IPS DF 19.7 (cell line): ENCODE results near the gene DOCK9.

ENCODE experiments used
- DNase-seq: peaks from one replicate; pipeline ENCODE4 v3.0.0-alpha.2; 2013; ENCODE audit warnings: low read depth, low spot score

Gene DOCK9

DNA sequence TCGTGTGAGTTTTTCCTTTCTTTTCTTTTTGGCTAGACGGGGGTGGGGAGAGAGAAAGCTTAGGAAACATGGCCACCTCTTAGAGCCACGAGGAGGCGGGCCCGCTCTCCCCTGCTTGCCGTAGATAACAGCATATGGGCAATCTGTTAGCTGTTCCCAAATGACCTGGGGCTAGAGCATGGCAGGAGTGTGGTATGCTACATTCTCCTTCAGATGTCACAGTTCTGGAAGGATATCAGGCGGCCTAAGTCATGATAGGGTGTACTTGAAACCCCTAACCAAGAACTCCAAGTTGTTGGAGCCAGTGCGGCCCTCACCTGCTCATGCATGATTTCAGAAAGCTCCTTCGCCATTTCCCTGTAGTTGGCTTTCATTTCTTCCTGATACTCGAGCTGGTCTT, 181.1 kb downstream of the DOCK9 start:
- DNase-seq = no peak

DNA sequence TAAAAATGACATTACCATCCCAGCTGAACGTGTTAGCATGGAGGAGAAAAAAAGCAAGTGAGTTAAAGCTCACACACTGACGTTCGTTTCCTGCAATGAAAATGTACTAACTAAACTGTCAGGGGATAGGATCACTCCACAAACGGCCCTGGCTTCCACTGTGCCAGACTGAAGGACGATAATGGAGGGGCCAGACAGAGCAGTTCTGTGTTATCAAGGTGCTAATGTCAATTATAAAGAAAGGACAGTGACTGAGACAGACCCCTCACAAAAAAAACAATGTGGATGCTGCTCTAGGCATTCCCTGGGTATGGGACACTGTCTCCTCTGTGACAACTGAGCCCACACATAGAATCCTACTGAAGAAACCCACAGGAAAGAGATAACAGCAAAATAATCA, 181.7 kb downstream of the DOCK9 start:
- DNase-seq = no peak

DNA sequence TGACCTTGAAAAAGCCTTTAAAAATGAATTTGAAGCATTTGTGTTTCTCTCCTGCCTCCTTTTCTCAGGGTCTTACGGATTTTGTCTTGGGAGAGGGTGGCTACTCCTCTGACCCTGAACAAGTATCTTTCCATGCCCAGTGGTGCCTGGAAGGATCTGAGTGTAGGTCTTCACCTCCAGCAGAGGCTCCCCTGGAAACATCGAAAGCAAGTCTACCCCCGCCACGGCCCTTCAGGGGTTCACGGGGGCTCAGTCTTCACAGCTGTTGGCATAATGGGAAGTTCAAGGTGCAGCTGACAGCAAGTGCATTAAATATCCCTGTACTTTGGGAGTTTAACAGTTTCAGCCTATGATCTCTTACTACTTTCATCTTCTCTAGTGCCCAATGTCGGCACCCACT, 182.6 kb downstream of the DOCK9 start:
- DNase-seq = no peak

DNA sequence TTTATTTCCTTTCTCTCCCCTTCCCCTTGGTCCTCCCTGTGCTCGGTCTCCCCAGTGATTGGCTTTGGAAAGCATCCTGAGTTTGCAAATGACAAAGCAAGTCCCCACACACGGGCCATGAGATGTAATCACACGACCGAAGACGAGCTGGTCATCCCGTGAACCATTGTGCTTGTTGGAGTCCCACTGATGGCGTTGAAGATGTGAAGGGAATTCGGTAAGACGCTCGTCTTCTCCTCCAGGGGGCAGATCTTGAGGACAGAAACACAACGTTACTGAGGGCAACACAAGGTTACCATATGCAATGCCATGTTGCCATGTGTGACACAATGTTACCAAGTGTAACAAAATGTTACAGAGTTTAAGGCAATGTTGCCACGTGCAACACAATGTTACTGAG, 183.4 kb downstream of the DOCK9 start:
- DNase-seq = no peak

DNA sequence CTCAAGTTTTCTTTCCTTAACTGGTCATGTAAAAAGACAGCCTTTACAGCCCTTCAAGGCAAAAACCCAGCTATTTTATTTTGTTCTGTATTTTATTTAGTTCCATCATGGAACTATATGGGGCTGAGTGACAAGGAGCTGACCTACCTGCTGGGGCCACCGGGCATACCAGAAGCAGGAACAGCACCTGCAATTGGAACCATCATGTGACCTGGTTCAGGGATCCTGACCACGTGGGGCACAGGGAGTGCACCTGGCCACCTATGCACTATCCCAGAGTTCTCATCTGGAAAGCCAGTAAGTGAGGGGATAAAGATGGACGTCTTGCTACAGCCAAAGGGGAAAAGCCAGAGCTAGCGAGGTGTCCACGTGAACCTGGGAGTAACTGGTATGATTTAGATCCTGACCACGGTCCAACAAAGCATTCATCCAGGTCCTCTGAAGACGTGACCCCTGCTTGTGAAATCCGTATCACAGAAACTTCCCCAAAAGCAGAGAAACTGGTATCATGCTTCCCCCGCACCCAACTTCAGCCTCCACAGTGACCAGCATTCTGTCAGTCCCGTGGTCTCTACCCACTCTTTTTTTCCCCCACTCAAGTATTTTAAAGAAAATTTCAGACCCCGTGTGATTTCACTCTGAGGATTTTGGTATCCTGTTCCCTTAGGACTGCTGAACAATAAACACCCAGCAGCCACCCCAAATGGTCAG, 184.9 kb downstream of the DOCK9 start:
- no peak for DNase-seq

DNA sequence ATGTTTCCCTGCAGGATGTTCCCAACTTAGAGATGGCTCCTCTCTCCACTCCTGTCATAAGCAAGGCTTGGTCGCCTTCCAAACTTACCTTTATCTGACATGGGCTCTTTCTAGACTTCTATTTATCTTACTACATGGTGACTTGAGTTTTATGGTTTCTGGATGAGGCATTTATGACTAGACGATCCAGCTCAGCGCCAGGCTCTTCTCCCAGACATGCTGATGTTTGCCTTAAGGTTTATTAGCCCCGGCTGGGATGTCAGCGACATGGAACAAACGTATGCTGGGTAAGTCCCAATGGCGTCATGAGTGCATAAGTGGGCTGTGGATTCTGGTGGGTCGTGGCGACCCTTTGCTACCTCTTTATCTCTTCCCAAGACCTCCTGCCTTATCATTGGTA, 185.5 kb downstream of the DOCK9 start:
- DNase-seq = no peak

DNA sequence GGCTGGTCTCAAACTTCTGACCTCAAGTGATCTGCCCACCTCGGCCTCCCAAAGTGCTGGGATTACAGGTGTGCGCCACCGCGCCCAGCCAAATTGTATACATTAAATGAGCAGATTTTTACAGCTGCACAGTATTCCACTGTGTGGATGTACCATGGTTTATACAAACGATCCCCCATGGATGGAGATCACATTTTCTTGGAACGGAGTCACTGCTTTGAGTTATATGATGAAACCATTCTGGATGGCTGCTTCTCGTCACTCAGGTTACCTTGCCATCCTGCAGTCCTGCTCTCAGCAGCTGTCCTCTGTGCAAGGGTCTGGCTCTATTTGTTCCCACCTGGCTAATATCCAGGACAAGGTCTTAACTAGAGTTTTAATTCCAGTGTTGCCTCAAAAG, 186.3 kb downstream of the DOCK9 start:
- no peak for DNase-seq

DNA sequence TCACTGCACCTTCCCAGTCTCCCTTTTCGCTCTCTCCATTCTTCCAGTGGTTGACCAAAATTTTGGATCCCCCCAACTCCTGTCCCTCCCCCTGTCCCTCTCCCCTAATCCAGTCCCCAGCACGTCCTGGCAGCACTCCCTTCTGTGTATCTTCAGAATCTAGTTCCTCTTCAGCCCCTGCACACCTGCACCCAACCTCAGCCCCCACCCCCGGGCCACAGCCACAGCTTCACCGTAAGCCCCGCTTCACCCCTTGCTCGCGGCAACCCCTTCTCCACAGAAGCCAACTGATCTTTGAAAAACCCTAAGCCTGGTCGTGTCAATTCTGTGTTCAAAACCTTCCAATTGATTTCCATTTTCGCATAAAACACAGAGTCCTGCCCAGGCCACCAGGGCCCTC, 189.9 kb downstream of the DOCK9 start:
- no peak for DNase-seq

DNA sequence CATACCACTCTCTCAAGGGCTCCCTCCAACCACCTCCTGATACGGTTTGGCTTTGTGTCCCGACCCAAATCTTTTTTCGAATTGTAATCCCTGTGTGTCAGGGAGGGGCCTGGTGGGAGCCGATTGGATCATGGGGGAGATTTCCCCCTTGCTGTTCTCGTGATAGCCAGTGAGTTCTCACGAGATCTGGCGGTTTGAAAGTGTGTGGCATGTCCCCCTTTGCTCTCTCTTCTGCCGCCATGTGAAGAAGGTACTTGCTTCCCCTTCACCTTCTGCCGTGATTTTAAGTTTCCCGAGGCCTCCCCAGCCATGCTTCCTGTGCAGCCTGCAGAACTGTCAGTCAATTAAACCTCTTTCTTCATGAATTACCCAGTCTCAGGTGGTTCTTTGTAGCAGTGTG, 190.7 kb downstream of the DOCK9 start:
- DNase-seq = no peak

DNA sequence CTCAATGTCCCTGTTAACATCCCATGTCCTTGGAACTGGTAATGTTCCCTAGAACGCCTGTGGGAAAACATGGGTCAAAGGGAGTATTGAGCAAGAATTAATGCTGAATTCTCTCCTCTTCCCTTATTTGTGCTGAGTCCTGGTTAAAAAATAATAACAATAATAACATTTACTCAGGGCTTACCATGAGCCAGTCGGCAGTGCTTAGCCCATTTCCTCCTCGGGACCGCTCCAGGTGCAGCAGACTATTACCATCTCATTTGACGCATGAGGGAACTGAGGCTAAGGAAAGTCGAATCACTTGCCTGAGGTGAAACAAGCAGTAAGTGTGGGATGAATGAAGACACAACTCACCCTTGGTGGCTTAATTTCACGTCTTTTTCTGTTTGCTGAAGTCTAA, 191.8 kb downstream of the DOCK9 start:
- no peak for DNase-seq

DNA sequence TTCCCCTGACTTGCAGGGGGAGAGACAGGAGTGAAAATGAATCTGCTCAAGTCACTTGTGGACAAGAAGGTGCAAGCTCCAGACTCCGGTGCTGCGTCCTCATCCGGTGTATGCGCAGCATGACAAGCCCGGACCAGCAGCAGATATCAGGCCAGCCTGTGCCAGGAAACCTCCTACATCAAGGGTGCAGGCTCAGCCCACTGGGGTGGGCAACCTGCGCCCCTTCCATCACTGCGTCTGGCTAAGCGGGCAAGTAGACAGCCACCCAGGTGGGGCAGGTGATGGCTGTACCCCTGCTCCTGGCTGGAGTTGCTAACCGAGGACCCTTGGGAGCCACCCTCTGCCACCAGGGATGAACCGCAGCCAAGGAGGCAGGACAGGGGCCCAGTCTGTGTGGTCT, 192.5 kb downstream of the DOCK9 start:
- no peak for DNase-seq

DNA sequence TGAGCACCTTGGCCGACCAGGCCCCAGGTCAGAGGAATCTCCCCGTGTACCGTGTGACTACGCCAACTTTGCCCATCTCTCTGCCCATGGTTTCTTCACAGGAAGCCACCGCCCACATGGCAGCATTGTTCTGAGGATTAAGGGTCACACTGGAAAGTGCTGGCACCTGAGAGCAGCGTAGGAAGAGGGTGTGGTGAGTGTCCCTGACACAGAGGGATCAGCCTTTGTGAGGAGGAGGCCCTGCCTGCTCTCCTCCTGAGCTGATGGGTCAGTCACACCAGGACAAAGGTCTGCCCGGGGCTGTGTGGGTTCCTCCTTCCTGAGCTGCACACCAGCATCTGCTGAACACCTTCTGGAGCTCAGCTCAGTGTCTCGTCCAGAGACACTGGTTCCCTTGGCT, 193.2 kb downstream of the DOCK9 start:
- DNase-seq = no peak

DNA sequence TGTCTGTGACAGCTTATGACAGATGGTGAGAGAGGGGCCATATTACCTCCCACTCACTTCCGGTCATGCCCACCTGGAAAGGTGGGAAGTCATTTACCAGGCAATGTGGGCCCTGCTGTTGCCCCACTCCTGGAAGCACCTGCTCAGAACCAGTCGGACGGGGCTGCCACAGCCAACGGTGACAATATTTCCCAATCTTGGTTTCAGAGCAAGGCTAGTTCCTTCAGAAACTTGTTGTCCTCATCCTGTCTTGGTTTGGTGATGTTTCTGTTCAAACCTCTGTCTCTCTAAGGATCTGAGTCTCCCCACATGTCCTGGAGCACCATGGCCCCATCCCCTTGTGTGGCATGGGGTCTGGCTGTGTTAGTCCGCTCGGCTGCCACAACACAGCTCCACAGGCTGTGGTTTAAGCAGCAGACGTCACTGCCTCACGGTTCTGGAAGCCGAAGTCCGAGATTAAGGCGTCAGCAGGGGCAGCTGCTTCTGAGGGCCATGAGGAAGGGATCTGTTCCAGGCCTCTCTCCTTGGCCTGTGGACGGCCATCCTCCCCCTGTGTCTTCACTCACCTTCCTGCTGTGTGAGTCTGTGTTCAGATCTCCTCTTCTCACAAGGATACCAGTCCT, 193.9 kb downstream of the DOCK9 start:
- no peak for DNase-seq

DNA sequence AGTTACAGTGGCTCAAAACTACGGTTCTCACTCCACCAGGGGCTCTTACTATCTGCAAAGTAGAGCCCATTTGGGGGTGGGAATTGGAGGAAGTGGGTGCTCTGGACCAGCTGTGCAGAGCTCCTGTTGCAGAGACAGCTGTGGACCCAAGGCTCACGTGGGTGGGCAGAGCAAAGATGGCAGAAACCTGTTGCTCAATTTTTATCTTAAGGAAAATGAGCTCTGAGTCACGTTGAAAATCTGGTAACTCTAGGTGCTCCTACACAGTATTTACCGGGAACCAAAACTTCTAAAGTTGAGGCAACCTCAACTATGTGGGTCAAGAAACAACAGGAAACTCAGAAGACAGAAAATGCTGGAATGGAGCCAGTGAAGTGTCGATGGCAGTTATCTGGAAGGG, 195.2 kb downstream of the DOCK9 start:
- DNase-seq = no peak

DNA sequence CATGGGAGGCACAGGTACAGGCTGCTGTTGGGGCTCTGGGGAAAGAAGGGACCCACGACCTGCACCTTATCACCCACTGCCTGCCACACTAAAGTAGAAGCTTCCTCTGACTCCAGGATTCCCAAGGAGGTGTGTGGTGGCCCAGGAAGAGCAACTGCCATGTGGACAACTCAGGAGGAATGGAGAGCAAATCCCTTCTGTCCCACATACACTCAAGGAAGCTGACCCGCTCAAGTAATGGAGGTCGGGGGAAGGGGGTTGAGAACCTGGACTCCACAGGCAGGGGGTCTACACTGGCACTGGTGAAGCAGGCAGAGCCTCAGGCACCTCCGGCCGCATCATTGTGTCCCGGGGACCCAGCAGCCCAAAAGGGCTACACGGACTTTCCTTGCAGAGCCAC, 196.0 kb downstream of the DOCK9 start:
- no peak for DNase-seq

DNA sequence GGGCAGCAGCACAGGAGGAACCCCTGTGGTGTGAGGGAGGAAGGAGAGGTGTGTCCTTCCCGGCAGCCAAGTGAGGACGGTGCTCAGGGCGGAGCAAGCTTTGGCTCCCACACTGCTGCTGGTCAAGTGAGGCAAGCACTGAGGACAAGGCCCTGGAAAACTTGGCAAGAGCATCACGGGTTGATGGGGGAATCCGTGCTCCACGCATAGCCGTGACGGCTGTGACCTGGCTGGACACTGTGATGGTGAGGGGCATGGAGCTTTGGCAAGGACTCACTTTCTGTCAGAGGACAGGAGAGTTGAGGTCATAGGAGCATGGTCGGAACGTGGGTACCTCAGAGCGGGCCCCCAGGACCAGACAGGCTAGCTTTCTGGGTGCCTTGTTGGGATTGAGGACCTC, 196.4 kb downstream of the DOCK9 start:
- no peak for DNase-seq

DNA sequence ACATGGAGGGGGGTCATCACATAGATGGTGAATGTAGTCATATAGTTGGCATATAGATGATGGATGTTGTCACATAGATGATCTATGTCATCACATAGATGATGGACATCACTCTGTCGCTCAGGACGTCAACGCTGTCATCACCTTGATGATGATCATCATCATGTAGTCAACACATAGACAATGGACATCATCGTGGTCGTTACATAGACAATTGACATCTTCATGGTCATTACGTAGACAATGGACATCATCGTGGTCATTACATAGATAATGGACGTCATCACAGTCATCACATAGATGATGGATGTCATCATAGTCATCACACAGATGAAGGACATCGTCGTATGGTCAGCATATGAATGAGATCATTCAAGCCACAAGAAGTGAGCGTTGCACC, 196.8 kb downstream of the DOCK9 start:
- no peak for DNase-seq

DNA sequence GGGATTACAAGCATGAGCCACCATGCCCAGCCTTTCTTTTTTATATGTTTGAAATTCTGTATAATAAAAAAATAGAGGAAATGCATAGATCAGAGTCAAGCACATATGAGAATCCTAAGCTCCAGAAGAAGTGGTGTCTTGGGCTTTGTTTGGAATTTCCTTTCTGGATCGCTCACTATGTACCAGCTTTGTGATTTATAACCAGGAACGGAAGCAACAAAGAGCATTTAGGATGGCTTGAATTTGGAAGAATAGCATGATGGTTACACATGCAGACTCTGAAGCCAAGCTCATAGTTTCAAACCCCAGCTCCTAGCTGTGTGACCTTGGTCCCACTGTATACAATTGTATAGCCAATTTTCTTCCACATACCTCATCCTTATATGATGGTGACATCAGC, 197.4 kb downstream of the DOCK9 start:
- DNase-seq = no peak

DNA sequence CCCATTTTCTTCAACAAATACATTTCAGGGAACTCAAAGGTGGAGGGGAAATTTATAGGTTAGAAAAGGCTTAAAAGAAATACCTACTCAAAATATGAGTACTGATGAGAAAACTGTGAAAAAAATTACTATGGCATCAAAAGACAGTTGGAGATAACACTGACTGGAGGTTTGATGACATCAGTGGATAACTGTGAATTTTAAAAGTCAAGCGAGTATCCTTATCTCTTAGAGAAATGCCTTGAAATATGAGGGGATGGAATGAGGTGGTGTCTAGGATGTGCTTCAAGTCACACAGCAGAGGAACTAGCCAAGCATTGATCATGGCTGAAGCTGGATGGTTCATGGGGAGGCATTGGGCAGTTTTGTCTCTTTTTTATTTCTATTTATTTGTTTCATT, 198.2 kb downstream of the DOCK9 start:
- DNase-seq = no peak

DNA sequence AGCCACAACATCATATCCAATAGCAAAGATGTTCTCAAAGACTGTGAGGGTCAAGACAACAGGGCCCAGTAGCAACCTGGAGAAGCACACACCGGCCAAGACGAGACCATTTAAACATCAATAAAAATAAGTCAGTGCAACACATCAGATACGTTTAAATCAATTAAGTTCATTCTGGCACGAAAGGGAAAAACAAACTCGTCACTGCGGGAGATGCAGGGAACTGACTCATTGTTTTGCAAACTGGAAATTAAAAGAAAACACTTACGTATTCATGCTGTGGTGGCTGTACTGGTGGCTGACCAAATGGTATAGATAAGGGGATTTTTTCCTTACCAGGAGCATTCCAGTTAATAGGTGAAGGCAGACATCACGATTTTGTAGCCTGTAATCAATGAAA, 199.1 kb downstream of the DOCK9 start:
- DNase-seq = no peak

DNA sequence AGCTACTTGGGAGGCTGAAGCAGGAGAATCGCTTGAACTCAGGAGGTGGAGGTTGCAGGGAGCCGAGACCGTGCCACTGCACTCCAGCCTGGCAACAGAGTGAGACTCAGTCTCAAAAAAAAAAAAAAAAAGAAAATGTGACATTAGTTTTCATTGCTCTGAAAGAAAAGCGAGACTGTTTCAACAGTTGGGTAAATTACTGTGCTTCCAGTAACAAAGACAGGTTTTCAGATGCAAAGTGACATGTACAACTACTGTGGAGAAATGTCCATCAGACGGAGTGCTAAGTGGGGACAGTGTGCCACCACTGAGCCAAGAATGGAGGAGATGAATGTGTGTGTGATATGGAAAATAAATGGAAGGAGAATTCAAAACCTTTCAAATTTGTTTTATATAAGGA, 201.2 kb downstream of the DOCK9 start:
- DNase-seq = no peak

DNA sequence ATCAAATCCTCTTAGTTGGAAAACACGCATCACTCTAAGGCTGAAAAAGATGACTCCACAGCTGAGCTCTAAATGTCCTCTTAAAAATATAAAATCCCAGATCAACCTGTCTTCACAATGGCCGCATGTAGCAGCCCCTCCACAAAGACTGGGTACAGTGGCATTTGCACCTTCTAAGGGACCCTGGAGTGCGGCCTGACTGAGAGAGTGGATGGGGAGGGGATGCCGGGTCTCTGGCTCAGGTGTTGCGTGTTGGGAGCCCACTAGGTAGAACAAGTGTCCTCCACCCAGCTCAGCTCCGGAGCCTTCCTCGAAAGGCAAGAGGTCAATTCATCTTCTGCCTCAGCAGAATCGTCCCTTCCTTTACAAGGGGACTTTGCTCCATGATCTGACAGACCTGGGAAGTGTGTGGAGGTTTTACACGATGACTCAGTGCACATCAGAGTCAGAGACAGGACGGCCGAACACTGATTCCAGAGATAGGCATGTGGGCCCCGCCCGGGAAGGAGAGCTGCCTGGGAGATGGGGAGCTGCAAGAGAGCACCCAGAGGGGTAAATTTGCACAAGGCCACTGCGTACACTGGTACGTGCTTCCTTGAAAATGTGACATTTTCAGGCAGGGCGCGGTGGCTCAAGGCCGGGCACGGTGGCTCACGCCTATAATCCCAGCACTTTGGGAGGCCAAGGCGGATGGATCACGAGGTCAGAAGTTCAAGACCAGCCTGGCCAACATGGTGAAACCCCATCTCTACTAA, 201.8 kb downstream of the DOCK9 start:
- DNase-seq = no peak

DNA sequence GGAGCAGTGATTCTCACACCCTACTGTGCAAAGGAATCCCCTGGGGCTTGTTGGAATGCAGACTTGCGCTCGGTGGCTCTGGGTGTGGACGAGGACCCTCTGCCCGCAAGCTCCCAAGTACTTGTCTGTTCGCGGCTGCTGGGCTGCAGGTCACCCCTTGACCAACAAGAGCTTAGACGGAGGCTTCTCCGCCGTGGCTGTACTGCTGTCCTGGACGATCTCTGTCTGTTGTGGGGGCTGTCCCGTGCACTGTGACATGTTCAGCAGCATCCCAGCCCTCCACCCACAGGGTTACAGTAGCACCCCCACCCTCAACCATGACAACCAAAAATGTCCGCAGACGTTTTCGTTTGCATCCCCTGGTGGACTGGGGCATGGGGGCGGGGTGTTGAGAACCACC, 202.5 kb downstream of the DOCK9 start:
- no peak for DNase-seq
